K562 (cell line): ENCODE data around the gene IL1RAPL2. TPM values are rescaled to one million over a fixed set of nuclear protein-coding genes. Genes with fewer than 3 reads are reported as not detected.

ENCODE experiments used
- ATAC-seq: fragments of 200-7000 bp; cut with Tn5 transposase; 3 replicates; pipeline ENCODE4 v1.9.1; 2020; ENCODE audit warnings: moderate library complexity
- BruUV-seq: library from RNA; stranded (reverse); fragments of 400-500 nt; replicated peaks from 2 replicates; lab custom pipeline; 2021; lab: Mats Ljungman, UMichigan
- CTCF ChIA-PET: fragments of 300-600 bp; formaldehyde crosslinking; extraction: SDS; loops from one replicate; lab custom pipeline; 2021; ENCODE audit warnings: low intra/inter-chr PET ratio; lab: Yijun Ruan, JAX
- POLR2A ChIA-PET: fragments of 300-600, 350-650 bp; sonication (Branson Sonifier 250); formaldehyde crosslinking; extraction: SDS; loops from one replicate; lab custom pipeline; 2021; ENCODE audit warnings: antibody characterized with exemption, inconsistent platforms; lab: Yijun Ruan, JAX
- DNase-seq, 4 experiments: peaks; one replicate each; pipeline versions ENCODE4 v3.0.0 to v3.0.0-alpha.2; 2011 to 2018; ENCODE audit warnings: low spot score in 3 of 4, mixed read lengths in 3 of 4; ENCODE audit errors: extremely low read depth in 1 of 4
- FAIRE-seq: peaks from 2 replicates; lab custom pipeline; 2011; peaks lifted over from hg19 to GRCh38; lab: Jason Lieb, UNC
- H2AFZ ChIP-seq: 2 replicates; pipeline ENCODE4 v1.6.0; 2011; ENCODE audit warnings: low read depth, low read length, control low read depth, inconsistent platforms
- H3K27ac ChIP-seq: fragments of 200-600 bp; 3 replicates; pipeline ENCODE4 v1.8.0; 2011; ENCODE audit warnings: low read depth, mild to moderate bottlenecking, control low read depth, inconsistent platforms, low read length, moderate library complexity, mixed read lengths; ENCODE audit errors: extremely low read depth
- H3K27me3 ChIP-seq, 2 experiments: fragments of 300-600 bp in 1 of 2; 2 replicates in 1 of 2; 3 replicates in 1 of 2; pipeline versions ENCODE4 v1.6.0 to v1.8.0; 2011; ENCODE audit warnings: inconsistent platforms in 2 of 2, low read length in 2 of 2, mild to moderate bottlenecking in 1 of 2, mixed read lengths in 1 of 2, moderate library complexity in 1 of 2; ENCODE audit not compliant: control insufficient read depth in 2 of 2, insufficient read depth in 2 of 2
- H3K36me3 ChIP-seq: fragments of 300-600 bp; 3 replicates; pipeline ENCODE4 v1.8.0; 2011; ENCODE audit warnings: mild to moderate bottlenecking, low read length, inconsistent platforms; ENCODE audit not compliant: control insufficient read depth, insufficient read depth
- H3K4me1 ChIP-seq, 2 experiments: fragments of 200-600 bp in 1 of 2; replicated peaks in 1 of 2; 2 replicates in 1 of 2; 3 replicates in 1 of 2; pipeline versions ENCODE4 v1.5.1 to v1.8.0; 2011; ENCODE audit warnings: inconsistent platforms in 2 of 2, low read length in 2 of 2, mild to moderate bottlenecking in 1 of 2, mixed read lengths in 1 of 2, moderate library complexity in 1 of 2; ENCODE audit not compliant: control insufficient read depth in 2 of 2, insufficient read depth in 2 of 2
- H3K4me2 ChIP-seq: 2 replicates; pipeline ENCODE4 v1.6.1; 2011; ENCODE audit warnings: low read length, control low read depth, inconsistent platforms, mixed read lengths; ENCODE audit not compliant: insufficient read depth
- H3K4me3 ChIP-seq: fragments of 200-600 bp; sonication (generic), shearing (Covaris generic); 2 replicates; pipeline ENCODE4 v1.5.1; 2016; ENCODE audit warnings: control low read depth, inconsistent platforms
- H3K79me2 ChIP-seq: fragments of 200-600 bp; 3 replicates; pipeline ENCODE4 v1.8.0; 2011; ENCODE audit warnings: low read length, inconsistent platforms; ENCODE audit not compliant: control insufficient read depth, insufficient read depth
- H3K9ac ChIP-seq, 2 experiments: 2 replicates each; pipeline versions ENCODE4 v1.6.0 to v1.6.1; 2011; ENCODE audit warnings: low read depth in 2 of 2, low read length in 2 of 2, control low read depth in 1 of 2, inconsistent platforms in 1 of 2, mild to moderate bottlenecking in 1 of 2, mixed read lengths in 1 of 2; ENCODE audit not compliant: insufficient read depth in 1 of 2
- H3K9me1 ChIP-seq: one replicate; pipeline ENCODE4 v1.6.0; 2011; ENCODE audit warnings: inconsistent platforms, mild to moderate bottlenecking, low read length, moderate library complexity; ENCODE audit not compliant: control insufficient read depth, insufficient read depth
- H3K9me3 ChIP-seq: replicated peaks from 2 replicates; pipeline ENCODE4 v1.5.1; 2011; ENCODE audit warnings: low read depth, low read length, inconsistent platforms; ENCODE audit not compliant: control insufficient read depth, insufficient read depth
- H4K20me1 ChIP-seq: replicated peaks from 2 replicates; pipeline ENCODE4 v1.6.1; 2011; ENCODE audit warnings: low read length, inconsistent platforms, mixed read lengths; ENCODE audit not compliant: control insufficient read depth, insufficient read depth
- DEAF1 ChIP-seq: fragments of 450-650 bp; formaldehyde crosslinking; IDR thresholded peaks from 2 replicates; pipeline ENCODE4 v1.4.0; 2020; ENCODE audit warnings: mild to moderate bottlenecking, moderate library complexity
- GABPB2 ChIP-seq: fragments of 250-450 bp; sonication (Bioruptor Pico); conservative IDR thresholded peaks from 2 replicates; pipeline ENCODE4 v1.5.1; 2021; ENCODE audit warnings: mild to moderate bottlenecking
- MED1 ChIP-seq: sonication (generic); formaldehyde crosslinking; IDR thresholded peaks from 2 replicates; pipeline ENCODE4 v1.8.1; 2023; ENCODE audit warnings: missing genetic modification reagents, borderline replicate concordance
- OTX1 ChIP-seq: fragments of 450-650 bp; formaldehyde crosslinking; IDR thresholded peaks from 2 replicates; pipeline ENCODE4 v1.4.0; 2022; ENCODE audit warnings: mild to moderate bottlenecking
- ZNF384 ChIP-seq: IDR thresholded peaks from 2 replicates; pipeline ENCODE4 v1.6.1; 2012; ENCODE audit warnings: low read depth, low read length, improper control_type of control experiment
- WGBS: fragments of 100-300 bp; shearing (Covaris generic); methylation state at CpG from one replicate; pipeline ENCODE4 v1.1.6; 2016; ENCODE audit warnings: low coverage, mixed read lengths; ENCODE audit not compliant: insufficient coverage; ENCODE audit errors: missing lambda C conversion rate; 5-methylcytosine and 5-hydroxymethylcytosine counted together
- in situ Hi-C: fragments of 300-500 bp; cut with MboI; formaldehyde crosslinking; loops from 4 replicates; pipeline ENCODE4 v1.15.0; 2018; ENCODE audit warnings: inconsistent platforms, mixed read lengths
- intact Hi-C: fragments of 100-400 bp; cut with micrococcal nuclease; formaldehyde crosslinking; loops from 2 replicates; pipeline ENCODE4 v1.14.2; 2022
- polyA plus RNA-seq, 8 experiments: library from polyadenylated mRNA; depleted of rRNA in 4 of 8; stranded (reverse) in 5 of 8; unstranded in 3 of 8; fragments of >200 nt; fragmentation: Nextera tagmentation in 2 of 8; fragmentation: Illumina TruSeq in 1 of 8; extraction: Ambion mirVana in 2 of 8; extraction: Trizol in 1 of 8; gene quantifications; 2 replicates each; pipeline versions ENCODE4 v1.2.1 to v1.2.3, GENCODE V29; 2011 to 2014; ENCODE audit warnings: inconsistent platforms in 1 of 8, missing spikeins in 1 of 8
- total RNA-seq, 7 experiments: library from RNA; depleted of rRNA in 6 of 7; stranded (reverse); fragments of >200 nt in 6 of 7; fragmentation: Illumina TruSeq in 2 of 7; extraction: Trizol in 2 of 7; gene quantifications; 2 replicates each; pipeline versions ENCODE4 v1.2.1 to v1.2.3, GENCODE V29; 2011 to 2021; ENCODE audit warnings: low replicate concordance in 1 of 7
- TF ChIP-seq, protein P1 (sequence below): sonication (generic); formaldehyde crosslinking; IDR thresholded peaks from 2 replicates; pipeline ENCODE4 v1.8.1; 2023; ENCODE audit warnings: mild to moderate bottlenecking, missing genetic modification reagents

IL1RAPL2 gene
- total and polyA plus RNA-seq, 9 of the 15 experiments (the other 6 are each of a cell fraction or from before 2014, with no cell fraction given): not detected

GRCh38 chrX:105502336-105502735, 936.3 kb downstream of the IL1RAPL2 start (continued):
- TF ChIP-seq, protein P1, sequence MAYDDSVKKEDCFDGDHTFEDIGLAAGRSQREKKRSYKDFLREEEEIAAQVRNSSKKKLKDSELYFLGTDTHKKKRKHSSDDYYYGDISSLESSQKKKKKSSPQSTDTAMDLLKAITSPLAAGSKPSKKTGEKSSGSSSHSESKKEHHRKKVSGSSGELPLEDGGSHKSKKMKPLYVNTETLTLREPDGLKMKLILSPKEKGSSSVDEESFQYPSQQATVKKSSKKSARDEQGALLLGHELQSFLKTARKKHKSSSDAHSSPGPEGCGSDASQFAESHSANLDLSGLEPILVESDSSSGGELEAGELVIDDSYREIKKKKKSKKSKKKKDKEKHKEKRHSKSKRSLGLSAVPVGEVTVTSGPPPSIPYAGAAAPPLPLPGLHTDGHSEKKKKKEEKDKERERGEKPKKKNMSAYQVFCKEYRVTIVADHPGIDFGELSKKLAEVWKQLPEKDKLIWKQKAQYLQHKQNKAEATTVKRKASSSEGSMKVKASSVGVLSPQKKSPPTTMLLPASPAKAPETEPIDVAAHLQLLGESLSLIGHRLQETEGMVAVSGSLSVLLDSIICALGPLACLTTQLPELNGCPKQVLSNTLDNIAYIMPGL (CRISPR knock-in tag): no peak
- TF ChIP-seq OTX1 (no peak), MED1 (no peak), GABPB2 (no peak)

DNA sequence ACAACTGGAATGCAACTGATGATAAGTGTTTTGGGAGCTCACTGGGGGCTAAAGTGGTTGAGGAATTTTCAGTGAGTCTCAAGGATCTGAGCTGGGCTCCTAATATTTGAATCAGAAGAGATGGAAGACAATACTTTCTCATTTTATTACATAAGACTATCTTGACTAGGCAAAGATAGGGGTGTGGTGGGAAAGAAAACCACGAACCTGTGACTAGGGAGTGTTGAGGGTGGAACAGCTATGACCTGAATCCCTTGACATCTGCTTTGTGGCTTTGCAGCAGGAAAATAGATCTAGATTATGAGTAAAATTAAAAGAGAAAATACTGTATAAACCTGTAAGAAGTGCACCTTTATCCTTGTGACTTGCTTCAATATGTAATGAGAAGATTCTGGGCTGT, 949.6 kb downstream of the IL1RAPL2 start:
- no peak for FAIRE-seq
- no peaks in the 10 kb centered on the region for H3K9me3 ChIP-seq
- TF ChIP-seq ZNF384 (no peak), DEAF1 (CRISPR knock-in tag) (no peak)
- TF ChIP-seq, all 486 proteins: peak for 0
- no peak for DNase-seq
- Histone ChIP-seq H4K20me1 (no peaks in the 10 kb centered on the region), H3K36me3 (no peaks in the 10 kb centered on the region), H3K27me3 (no peaks in the 10 kb centered on the region), H3K4me3 (no peak overlapping the region), H2AFZ (no peak overlapping the region), H3K9me1 (no peaks in the 10 kb centered on the region), H3K9ac (no peak overlapping the region), H3K79me2 (no peaks in the 10 kb centered on the region), H3K4me2 (no peak overlapping the region), H3K27ac (no peak overlapping the region), H3K4me1 (no peaks in the 10 kb centered on the region)
- POLR2A ChIA-PET: no interaction called here
- no peak for ATAC-seq
- CTCF ChIA-PET: no interaction called here
- BruUV-seq: no TSS peak
- WGBS: 0% methylated on average over 1 of the region's 1 CpG
- intact Hi-C loops: no loop called here
- in situ Hi-C loops: no loop called here
